HCT116 (cell line): ENCODE results near the gene OSBP2. TPM values are rescaled to one million over a fixed set of nuclear protein-coding genes. Genes with fewer than 3 reads are reported as not detected.

Experiments used
- ATAC-seq: fragments of 200-7000 bp; cut with Tn5 transposase; 2 replicates; pipeline ENCODE4 v1.9.1; 2020; ENCODE audit warnings: mild to moderate bottlenecking, moderate library complexity
- BruUV-seq: library from RNA; stranded (reverse); fragments of 400-500 nt; replicated peaks from 2 replicates; lab custom pipeline; 2021; lab: Mats Ljungman, UMichigan
- CTCF ChIA-PET: fragments of 300-600 bp; sonication (Branson Sonifier 250); formaldehyde crosslinking; loops from one replicate; lab custom pipeline; 2021; ENCODE audit warnings: antibody characterized with exemption; lab: Charles Lee
- POLR2A ChIA-PET: fragments of 300-600, 350-600 bp; sonication (Branson Sonifier 250); formaldehyde crosslinking; loops from one replicate; lab custom pipeline; 2021; ENCODE audit warnings: antibody characterized with exemption; lab: Charles Lee
- RAD21 ChIA-PET, 2 experiments: fragments of 300-600 bp; sonication (Branson Sonifier 250); formaldehyde crosslinking; loops; one replicate each; lab custom pipeline; 2023; ENCODE audit warnings: low total read pairs in 2 of 2; ENCODE audit not compliant: uncharacterized antibody in 2 of 2, unreplicated experiment in 2 of 2, low non-redundant PET in 1 of 2; lab: Charles Lee
- DNase-seq: peaks from one replicate; pipeline ENCODE4 v3.0.0-alpha.2; 2010; ENCODE audit warnings: low read depth, low spot score
- H2AFZ ChIP-seq: fragments of 200-600 bp; shearing (Covaris generic), sonication (generic); 2 replicates; pipeline ENCODE4 v1.6.1; 2017; ENCODE audit warnings: low read depth, mixed run types, mixed read lengths, antibody characterized with exemption, low read length; ENCODE audit not compliant: poor library complexity, severe bottlenecking
- H3K27ac ChIP-seq: 2 replicates; pipeline ENCODE4 v1.5.1; 2012; ENCODE audit warnings: low read depth, low read length
- H3K27me3 ChIP-seq: fragments of 200-600 bp; sonication (generic); 2 replicates; pipeline ENCODE4 v1.6.1; 2016; ENCODE audit warnings: mixed run types, low read length, mixed read lengths; ENCODE audit not compliant: insufficient read depth
- H3K36me3 ChIP-seq, 2 experiments: fragments of 200-500 bp in 1 of 2; fragments of 200-600 bp in 1 of 2; sonication (Bioruptor generic) in 1 of 2; sonication (generic) in 1 of 2; 2 replicates each; pipeline versions ENCODE4 v1.5.1 to v1.6.1; 2014 to 2016; ENCODE audit warnings: low read length in 2 of 2, inconsistent platforms in 1 of 2, mixed read lengths in 1 of 2, mixed run types in 1 of 2; ENCODE audit not compliant: insufficient read depth in 2 of 2, control insufficient read depth in 1 of 2
- H3K4me1 ChIP-seq, 2 experiments: fragments of 200-600 bp in 1 of 2; sonication (generic) in 1 of 2; 2 replicates each; pipeline versions ENCODE4 v1.5.1 to v1.6.1; 2012 to 2017; ENCODE audit warnings: low read length in 2 of 2, inconsistent platforms in 1 of 2, mild to moderate bottlenecking in 1 of 2, mixed read lengths in 1 of 2, mixed run types in 1 of 2, moderate library complexity in 1 of 2; ENCODE audit not compliant: insufficient read depth in 2 of 2, control insufficient read depth in 1 of 2
- H3K4me2 ChIP-seq: fragments of 200-600 bp; sonication (generic); 2 replicates; pipeline ENCODE4 v1.6.1; 2017; ENCODE audit warnings: mixed run types, low read length, mixed read lengths
- H3K4me3 ChIP-seq, 2 experiments: fragments of 200-600 bp in 1 of 2; sonication (generic) in 1 of 2; replicated peaks in 1 of 2; 2 replicates each; pipeline ENCODE4 v1.5.1; 2011 to 2016; ENCODE audit warnings: low read length in 2 of 2, control low read depth in 1 of 2, low read depth in 1 of 2, mild to moderate bottlenecking in 1 of 2, mixed read lengths in 1 of 2, mixed run types in 1 of 2
- H3K79me2 ChIP-seq: fragments of 200-600 bp; sonication (generic); 2 replicates; pipeline ENCODE4 v1.6.1; 2017; ENCODE audit warnings: mild to moderate bottlenecking, mixed run types, low read length, moderate library complexity, mixed read lengths; ENCODE audit not compliant: insufficient read depth
- H3K9ac ChIP-seq: fragments of 200-600 bp; sonication (generic); 2 replicates; pipeline ENCODE4 v1.6.1; 2016; ENCODE audit warnings: low read length, mixed read lengths
- H3K9me2 ChIP-seq: fragments of 200-600 bp; sonication (generic), shearing (Covaris generic); 2 replicates; pipeline ENCODE4 v1.6.1; 2017; ENCODE audit warnings: mixed run types, mild to moderate bottlenecking, moderate library complexity; ENCODE audit not compliant: insufficient read depth
- H3K9me3 ChIP-seq, 2 experiments: fragments of 200-500 bp in 1 of 2; fragments of 200-600 bp in 1 of 2; sonication (Bioruptor generic) in 1 of 2; sonication (generic) in 1 of 2; 2 replicates each; pipeline ENCODE4 v1.6.1; 2014 to 2017; ENCODE audit warnings: low read length in 2 of 2, mixed read lengths in 2 of 2, inconsistent platforms in 1 of 2, low read depth in 1 of 2, mild to moderate bottlenecking in 1 of 2, mixed run types in 1 of 2, moderate library complexity in 1 of 2; ENCODE audit not compliant: control insufficient read depth in 1 of 2, insufficient read depth in 1 of 2
- H4K20me1 ChIP-seq: fragments of 200-600 bp; sonication (generic), shearing (Covaris generic); 2 replicates; pipeline ENCODE4 v1.6.1; 2017; ENCODE audit warnings: mixed run types, mild to moderate bottlenecking, moderate library complexity; ENCODE audit not compliant: insufficient read depth
- CBX3 ChIP-seq: IDR thresholded peaks from 2 replicates; pipeline ENCODE4 v1.6.1; 2012; ENCODE audit warnings: low read depth
- CEBPB ChIP-seq: IDR thresholded peaks from 2 replicates; pipeline ENCODE4 v1.6.1; 2012; ENCODE audit warnings: low read depth
- EGR1 ChIP-seq: IDR thresholded peaks from 2 replicates; pipeline ENCODE4 v1.6.1; 2012; ENCODE audit warnings: low read depth
- EZH2 ChIP-seq: fragments of 200-600 bp; sonication (generic); IDR thresholded peaks from 2 replicates; pipeline ENCODE4 v1.6.1; 2017; ENCODE audit warnings: antibody characterized with exemption, mixed run types
- FOSL1 ChIP-seq: IDR thresholded peaks from 2 replicates; pipeline ENCODE4 v1.6.1; 2012; ENCODE audit warnings: low read depth
- JUND ChIP-seq: IDR thresholded peaks from 2 replicates; pipeline ENCODE4 v1.6.1; 2012
- SP1 ChIP-seq: IDR thresholded peaks from 2 replicates; pipeline ENCODE4 v1.6.1; 2012; ENCODE audit warnings: low read depth
- YY1 ChIP-seq: IDR thresholded peaks from 2 replicates; pipeline ENCODE4 v1.6.1; 2011; ENCODE audit warnings: low read length, low read depth, moderate library complexity, mild to moderate bottlenecking; ENCODE audit not compliant: insufficient replicate concordance; ENCODE audit errors: extremely low read depth
- intact Hi-C: fragments of 100-400 bp; cut with micrococcal nuclease; formaldehyde crosslinking; loops from 2 replicates; pipeline ENCODE4 v1.10.0; 2022
- total RNA-seq: library from RNA; stranded (reverse); gene quantifications from one replicate; pipeline ENCODE4 v1.2.1, GENCODE V29; 2021; ENCODE audit not compliant: unreplicated experiment
- TF ChIP-seq, protein P1 (sequence below): IDR thresholded peaks from 2 replicates; pipeline ENCODE4 v1.6.1; 2012
- TF ChIP-seq, protein P2 (sequence below): IDR thresholded peaks from 2 replicates; pipeline ENCODE4 v1.6.1; 2012; ENCODE audit warnings: low read depth

Gene OSBP2
- total RNA-seq, 1 experiment from 2014 or later = 12.9 TPM

- Histone ChIP-seq H3K4me3 (no peak overlapping the region), H3K9me3 (no peaks in the 10 kb centered on the region), H3K9me2 (no peaks in the 10 kb centered on the region; the same call in 1 of the 2 replicates), H3K27ac (no peak overlapping the region), H2AFZ (no peak overlapping the region), H3K4me2 (no peak overlapping the region), H3K4me1 (no peaks in the 10 kb centered on the region), H4K20me1 (no peaks in the 10 kb centered on the region), H3K36me3 (0 out of 4 replicates have a peak, but pooled peaks cover 0 to 5% of the 10 kb centered on the region in 2 experiments), H3K79me2 (no peaks in the 10 kb centered on the region), H3K27me3 (no peaks in the 10 kb centered on the region), H3K9ac (no peak overlapping the region)
- ChIA-PET CTCF (interaction anchor here (0.7 kb wide), 1 partner anchor 132 kb away, joined by 3 read pairs; no protein-coding TSS in a partner anchor), RAD21 (no interaction called here), POLR2A (no interaction called here)
- DNase-seq = no peak
- BruUV-seq = no TSS peak
- intact Hi-C loops = no loop called here
- no peak for TF ChIP-seq EZH2
- TF ChIP-seq JUND = no peak
- TF ChIP-seq CEBPB = no peak
- no peak for TF ChIP-seq FOSL1
- TF ChIP-seq CBX3 = no peak
- no peak for TF ChIP-seq SP1
- TF ChIP-seq, protein P1, sequence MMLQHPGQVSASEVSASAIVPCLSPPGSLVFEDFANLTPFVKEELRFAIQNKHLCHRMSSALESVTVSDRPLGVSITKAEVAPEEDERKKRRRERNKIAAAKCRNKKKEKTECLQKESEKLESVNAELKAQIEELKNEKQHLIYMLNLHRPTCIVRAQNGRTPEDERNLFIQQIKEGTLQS = no peak
- no peak for TF ChIP-seq EGR1
- TF ChIP-seq, protein P2, sequence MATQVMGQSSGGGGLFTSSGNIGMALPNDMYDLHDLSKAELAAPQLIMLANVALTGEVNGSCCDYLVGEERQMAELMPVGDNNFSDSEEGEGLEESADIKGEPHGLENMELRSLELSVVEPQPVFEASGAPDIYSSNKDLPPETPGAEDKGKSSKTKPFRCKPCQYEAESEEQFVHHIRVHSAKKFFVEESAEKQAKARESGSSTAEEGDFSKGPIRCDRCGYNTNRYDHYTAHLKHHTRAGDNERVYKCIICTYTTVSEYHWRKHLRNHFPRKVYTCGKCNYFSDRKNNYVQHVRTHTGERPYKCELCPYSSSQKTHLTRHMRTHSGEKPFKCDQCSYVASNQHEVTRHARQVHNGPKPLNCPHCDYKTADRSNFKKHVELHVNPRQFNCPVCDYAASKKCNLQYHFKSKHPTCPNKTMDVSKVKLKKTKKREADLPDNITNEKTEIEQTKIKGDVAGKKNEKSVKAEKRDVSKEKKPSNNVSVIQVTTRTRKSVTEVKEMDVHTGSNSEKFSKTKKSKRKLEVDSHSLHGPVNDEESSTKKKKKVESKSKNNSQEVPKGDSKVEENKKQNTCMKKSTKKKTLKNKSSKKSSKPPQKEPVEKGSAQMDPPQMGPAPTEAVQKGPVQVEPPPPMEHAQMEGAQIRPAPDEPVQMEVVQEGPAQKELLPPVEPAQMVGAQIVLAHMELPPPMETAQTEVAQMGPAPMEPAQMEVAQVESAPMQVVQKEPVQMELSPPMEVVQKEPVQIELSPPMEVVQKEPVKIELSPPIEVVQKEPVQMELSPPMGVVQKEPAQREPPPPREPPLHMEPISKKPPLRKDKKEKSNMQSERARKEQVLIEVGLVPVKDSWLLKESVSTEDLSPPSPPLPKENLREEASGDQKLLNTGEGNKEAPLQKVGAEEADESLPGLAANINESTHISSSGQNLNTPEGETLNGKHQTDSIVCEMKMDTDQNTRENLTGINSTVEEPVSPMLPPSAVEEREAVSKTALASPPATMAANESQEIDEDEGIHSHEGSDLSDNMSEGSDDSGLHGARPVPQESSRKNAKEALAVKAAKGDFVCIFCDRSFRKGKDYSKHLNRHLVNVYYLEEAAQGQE = no peak
- no peak for TF ChIP-seq YY1
- ATAC-seq = no peak
Observed at GRCh38 chr22:30953206-30953605, 258.5 kb downstream of the OSBP2 start.
